GM18868 (cell line): ENCODE results near the gene ALDOC.
"Not testable (repeated sequence)": the region's sequence is repeated elsewhere in the genome, so short reads cannot be mapped to it uniquely, and the experiment has no call there.

ENCODE experiments used
- ATAC-seq: cut with Tn5 transposase; IDR thresholded peaks from one replicate; pipeline ENCODE4 v1.9.1; 2021; ENCODE audit warnings: mild to moderate bottlenecking, moderate library complexity; ENCODE audit not compliant: unreplicated experiment

ALDOC gene

DNA sequence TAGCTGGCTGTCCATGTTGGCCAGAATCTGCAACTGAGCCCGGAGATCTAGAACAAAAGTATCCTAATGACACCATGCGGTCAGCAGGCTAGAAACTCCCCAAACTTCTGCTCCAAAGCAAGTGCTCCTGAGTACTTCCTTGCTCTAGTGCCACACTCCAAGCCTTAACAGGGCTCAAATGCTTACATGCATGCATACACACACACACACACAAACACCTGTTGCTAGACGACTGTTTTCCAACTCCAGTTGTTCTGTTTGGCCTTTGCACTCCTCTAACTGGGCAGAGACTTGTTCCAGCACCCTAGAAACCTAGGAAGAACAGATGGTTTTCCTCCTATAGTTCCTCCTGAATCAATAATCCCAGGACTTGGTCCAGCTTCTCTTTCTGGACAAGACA is 7.7 kb upstream of the ALDOC start:
- no peak for ATAC-seq

GRCh38 chr17:28582513-28582912 is 5.8 kb upstream of the ALDOC start:
- ATAC-seq: no peak

- no peak for ATAC-seq
These were observed 4.3 kb upstream of the ALDOC start for GRCh38 chr17:28580959-28581358.

GRCh38 chr17:28579526-28579925 is 2.8 kb upstream of the ALDOC start:
- no peak for ATAC-seq

DNA sequence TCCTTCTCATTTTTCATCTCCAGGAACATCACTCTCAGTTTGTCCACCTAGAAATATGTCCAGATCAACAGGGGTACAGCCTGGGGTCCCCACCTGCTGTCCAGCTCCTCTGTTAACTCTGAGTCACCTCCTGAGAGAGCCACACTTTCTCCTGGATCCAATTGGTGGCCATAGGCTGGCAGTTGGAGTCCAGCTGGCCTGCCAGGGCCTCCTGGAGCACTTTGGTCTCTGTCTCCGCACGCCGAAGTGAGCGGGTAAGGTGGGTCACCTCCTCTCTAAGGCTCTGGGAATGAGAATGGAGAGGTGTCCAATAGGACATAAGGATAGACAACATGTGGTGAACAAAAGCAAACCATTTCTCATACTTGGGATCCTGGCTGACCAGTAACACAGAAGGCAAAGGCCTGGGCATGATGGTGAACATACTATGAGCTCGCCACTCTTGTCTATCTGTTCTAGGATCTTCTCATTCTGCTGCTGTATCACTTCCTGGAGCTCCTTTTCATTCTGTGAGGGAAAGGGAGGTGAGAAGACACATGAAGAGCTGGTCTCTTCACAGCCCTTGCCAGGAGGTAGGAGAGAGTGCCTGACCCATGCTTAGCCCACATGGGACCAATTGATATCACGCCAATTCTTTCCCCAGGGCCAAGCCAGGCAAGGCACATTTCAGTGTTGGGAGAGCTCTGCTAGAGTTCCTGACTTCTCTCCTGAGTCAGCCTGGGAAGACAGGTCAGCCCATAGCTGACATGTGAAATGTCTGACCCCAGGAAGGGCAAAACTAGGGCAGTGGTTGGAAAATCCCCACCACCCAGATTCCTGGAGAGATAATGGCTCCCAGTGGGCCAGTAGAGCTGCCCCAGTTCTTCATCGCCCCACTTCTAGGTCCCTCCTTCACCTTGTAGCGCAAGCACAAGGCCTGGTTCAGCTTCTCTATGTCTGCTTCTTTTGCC is 1.8 kb upstream of the ALDOC start:
- ATAC-seq: no peak

GRCh38 chr17:28577466-28577824 is 750 bp upstream of the ALDOC start:
- no peak for ATAC-seq

DNA sequence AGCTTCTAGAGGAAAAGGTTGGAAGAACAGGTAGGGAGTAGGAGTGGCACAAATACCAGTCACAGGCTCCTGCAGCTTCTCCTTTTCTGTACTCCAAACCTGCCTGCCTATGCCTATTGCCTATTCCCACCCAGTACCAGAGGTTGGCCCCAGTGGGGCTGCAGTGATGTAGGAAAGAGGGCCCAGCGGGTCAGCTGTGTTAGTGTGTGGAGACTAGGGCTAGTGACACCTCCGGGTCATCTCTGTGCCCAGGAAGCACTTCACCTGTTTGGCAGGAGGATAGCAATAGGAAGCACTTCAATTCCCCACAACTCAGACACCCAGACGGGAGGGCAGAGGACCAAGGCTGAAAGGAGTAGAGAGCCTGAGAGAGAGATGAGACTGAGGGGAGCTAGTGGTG is 679 bp downstream of the ALDOC start:
- ATAC-seq: not testable (repeated sequence)

GRCh38 chr17:28575126-28575795 is 1.4 kb downstream of the ALDOC start:
- ATAC-seq: no peak

DNA sequence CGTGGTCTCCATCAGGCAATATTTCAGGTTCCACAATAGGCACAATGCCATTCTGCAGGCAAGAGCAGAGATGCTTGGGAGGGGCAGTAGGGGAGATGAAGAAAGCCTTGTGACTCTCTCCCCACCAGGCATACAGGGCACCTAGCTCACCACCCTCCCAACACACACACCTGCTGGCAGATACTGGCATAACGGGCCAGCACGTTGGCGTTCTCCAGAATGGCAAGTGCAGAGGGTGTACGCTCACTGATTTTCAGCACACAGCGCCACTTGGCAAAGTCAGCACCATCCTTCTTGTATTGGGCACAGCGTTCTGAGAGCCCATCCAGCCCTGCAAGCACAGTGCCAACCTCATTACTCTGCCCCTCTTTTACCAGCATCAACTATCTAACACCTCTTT is 2.2 kb downstream of the ALDOC start:
- ATAC-seq: no peak

DNA sequence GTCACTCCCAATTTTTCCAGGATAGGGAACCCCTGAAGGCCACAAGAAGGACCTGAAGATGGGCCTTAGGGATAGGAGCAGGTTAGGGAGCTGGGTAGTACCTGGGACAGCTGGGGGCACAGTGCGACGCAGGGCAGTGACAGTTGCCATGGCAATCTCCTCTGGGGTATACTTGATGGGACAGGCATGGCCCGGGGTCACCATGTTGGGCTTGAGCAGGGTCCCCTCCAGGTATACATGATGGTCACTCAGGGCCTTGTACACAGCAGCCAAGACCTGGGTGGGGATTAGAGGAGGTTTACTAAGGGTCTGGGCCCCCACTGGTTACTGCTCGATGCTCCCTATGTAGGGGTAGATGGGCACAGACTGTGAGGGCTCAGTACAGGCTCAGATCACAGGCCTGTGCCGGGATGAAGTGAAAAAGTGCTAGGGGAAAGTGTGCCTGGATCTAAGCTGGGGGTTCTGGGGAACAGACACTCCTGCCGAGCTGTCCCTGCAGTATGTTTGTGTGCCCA is 2.7 kb downstream of the ALDOC start:
- no peak for ATAC-seq

DNA sequence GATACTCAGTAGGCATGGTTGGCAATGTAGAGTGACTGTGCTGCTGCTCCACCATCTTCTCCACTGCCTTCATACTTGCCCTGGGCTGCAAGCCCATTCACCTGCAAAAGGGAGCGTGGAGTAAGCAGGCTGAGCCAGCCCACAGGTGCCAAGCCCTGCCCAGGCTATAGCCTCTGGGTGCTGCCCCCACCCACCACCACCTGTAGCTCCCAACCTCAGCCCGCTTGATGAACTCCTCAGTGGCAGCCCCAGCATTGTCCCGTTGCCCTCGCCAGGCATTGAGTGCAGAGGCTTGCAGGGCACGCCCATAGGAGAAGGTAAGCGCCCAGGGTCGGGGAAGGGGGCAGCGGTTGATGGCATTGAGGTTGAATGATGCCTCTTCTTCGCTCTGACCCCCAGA is 3.2 kb downstream of the ALDOC start:
- no peak for ATAC-seq

DNA sequence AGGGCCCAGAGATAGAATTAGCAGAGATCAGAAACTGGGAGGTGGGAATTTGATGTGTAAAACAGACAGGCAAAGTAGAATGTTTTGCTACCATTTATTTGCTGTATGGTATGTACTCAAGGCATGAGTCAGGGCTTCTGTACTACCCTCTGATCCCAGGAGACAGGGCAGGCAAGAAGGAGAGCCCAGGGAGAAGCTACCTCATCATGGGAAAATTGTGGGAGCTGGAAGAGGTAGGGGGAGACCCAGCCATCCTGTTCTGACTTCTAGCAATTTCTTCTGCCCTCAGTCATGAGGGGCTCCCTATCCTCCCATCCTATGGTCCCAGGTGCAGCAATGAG is 3.7 kb downstream of the ALDOC start:
- no peak for ATAC-seq

- no peak for ATAC-seq
These were observed 4.2 kb downstream of the ALDOC start for GRCh38 chr17:28572259-28573039.

DNA sequence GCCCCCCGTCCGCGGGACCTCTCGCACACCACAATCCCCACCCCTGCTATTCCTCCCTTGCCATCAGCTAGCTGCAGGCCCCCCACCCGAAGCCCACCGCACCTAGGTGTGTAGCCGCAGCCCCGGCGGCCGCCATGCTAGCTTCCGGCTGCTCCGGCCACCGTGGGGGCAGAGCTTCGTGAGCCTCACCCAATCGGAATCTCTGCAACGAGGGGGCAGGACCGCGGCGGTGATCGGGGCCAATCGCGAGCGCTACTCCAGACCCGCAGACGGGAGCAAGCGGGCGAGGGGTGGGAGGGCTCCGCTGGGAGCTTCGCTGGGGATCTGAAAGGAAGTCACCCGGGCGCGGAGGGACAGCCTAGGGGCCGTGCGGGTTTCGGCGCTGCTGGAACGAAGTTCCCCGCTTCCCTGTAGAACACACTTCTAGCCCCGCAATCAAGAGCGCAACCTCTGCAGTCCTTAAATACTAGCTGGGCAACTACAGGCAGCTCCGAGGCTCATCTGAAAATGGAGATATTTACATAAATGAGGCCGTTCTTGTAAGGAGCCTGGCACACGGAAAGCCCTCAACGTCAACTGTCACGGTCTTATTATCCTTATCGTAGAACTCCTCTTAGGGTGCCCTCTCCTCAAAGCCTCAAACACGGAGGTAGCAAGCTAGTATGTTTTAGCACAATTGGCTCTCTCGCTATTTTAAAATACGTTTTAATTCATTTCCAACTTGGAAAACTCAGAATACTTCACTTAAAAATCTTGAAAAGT is 5.2 kb downstream of the ALDOC start, which contains the start of gene PIGS:
Gene PIGS, minus strand, starts transcription at position 164 of the 762 bp plus-strand sequence. Its CDS starts 28 bp downstream, at position 136.
- peak; percentile 83 for ATAC-seq

GRCh38 chr17:28570716-28571360 is 5.9 kb downstream of the ALDOC start:
- no peak for ATAC-seq

- ATAC-seq: no peak
These were observed 7.2 kb downstream of the ALDOC start for GRCh38 chr17:28569446-28569845.

DNA sequence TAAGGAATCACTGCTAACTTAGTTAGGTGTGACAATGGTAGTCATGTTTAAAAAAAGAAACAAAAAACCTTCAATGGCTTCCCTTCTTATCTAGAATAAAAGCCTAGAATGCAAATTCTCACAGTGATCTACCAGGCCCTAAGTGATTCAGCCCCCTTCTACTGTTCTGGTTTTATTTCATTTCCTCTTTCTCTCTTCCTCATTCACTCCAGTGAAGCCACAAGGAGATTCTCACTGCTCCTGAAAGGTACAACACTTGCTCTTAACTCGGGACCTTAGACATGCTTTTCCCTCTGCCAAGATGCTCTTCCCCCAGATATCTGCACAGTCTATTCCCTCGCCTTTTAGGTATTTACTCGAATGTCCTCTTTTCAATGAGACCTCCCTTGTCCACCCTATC is 9.1 kb downstream of the ALDOC start:
- no peak for ATAC-seq

DNA sequence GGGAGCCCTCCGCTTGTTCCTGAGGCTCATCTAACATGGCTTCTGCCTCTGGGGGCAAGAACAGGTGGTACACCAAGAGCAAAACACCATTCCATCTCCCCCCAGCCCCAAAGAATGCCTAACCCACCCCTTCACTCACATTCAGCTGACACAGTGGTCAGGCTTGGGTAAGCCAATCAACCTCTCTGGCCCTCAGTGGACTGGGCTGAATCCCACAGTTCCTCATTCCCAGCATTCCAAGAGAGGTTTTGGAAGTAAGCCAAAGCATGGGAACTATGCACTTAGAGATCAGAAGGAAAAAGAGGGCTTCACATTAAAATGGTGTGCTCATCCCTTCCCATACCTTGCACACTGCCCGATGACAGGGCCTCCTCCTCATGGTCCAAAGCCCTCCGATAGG is 13.2 kb downstream of the ALDOC start:
- no peak for ATAC-seq

GRCh38 chr17:28555022-28555421 is 21.7 kb downstream of the ALDOC start:
- ATAC-seq: no peak

- ATAC-seq: no peak
These were observed 22.1 kb downstream of the ALDOC start for GRCh38 chr17:28554565-28554964.
